Peyer's patch (tissue), 4 donors: Measurements from ENCODE around the gene PSMD1. TPM values are rescaled to one million over a fixed set of nuclear protein-coding genes. Genes with fewer than 3 reads are reported as not detected.

Source experiments
- DNase-seq, 3 donors: peaks; one replicate each; pipeline ENCODE4 v3.0.0-alpha.2; 2017 to 2019
- H3K27ac ChIP-seq, 4 donors: fragments of 200-600 bp; sonication (generic); one replicate each; pipeline ENCODE4 v1.5.1; 2016 to 2019
- H3K27me3 ChIP-seq, 2 donors: fragments of 200-600 bp; sonication (generic); one replicate each; pipeline ENCODE4 v1.5.1; 2019
- H3K36me3 ChIP-seq, 3 donors: fragments of 200-600 bp; sonication (generic); one replicate each; pipeline ENCODE4 v1.5.1; 2016 to 2019
- H3K4me1 ChIP-seq, 4 donors: fragments of 200-600 bp; sonication (generic); one replicate each; pipeline ENCODE4 v1.5.1; 2016 to 2019
- H3K4me3 ChIP-seq, 4 donors: fragments of 200-600 bp; sonication (generic); 1 replicate in 3 of 4; 2 replicates in 1 of 4; pipeline ENCODE4 v1.5.1; 2016 to 2019; ENCODE audit warnings: mild to moderate bottlenecking in 1 of 4
- H3K9me3 ChIP-seq, 4 donors: fragments of 200-600 bp; sonication (generic); one replicate each; pipeline ENCODE4 v1.5.1; 2016 to 2019; ENCODE audit warnings: mild to moderate bottlenecking in 1 of 4
- CTCF ChIP-seq, 6 experiments: fragments of 450-650 bp in 4 of 6; fragments of 200-600 bp in 2 of 6; sonication (generic) in 1 of 6; IDR thresholded peaks; one replicate each; pipeline ENCODE4 v1.5.1; 2017 to 2019; ENCODE audit warnings: antibody characterized with exemption in 6 of 6, mild to moderate bottlenecking in 3 of 6, moderate library complexity in 1 of 6
- POLR2A ChIP-seq, 2 donors: fragments of 450-650 bp; IDR thresholded peaks; one replicate each; pipeline ENCODE4 v1.5.1; 2017; ENCODE audit warnings: antibody characterized with exemption in 2 of 2, mild to moderate bottlenecking in 2 of 2, moderate library complexity in 2 of 2
- total RNA-seq, 4 donors: library from RNA; depleted of rRNA; stranded (reverse); fragments of >200 nt; gene quantifications; one replicate each; pipeline ENCODE4 v1.1.0, GENCODE V29; 2016

The PSMD1 gene
- total RNA-seq, 4 donors from 2014 or later, result 89.1 to 116 (median 111) TPM

DNA sequence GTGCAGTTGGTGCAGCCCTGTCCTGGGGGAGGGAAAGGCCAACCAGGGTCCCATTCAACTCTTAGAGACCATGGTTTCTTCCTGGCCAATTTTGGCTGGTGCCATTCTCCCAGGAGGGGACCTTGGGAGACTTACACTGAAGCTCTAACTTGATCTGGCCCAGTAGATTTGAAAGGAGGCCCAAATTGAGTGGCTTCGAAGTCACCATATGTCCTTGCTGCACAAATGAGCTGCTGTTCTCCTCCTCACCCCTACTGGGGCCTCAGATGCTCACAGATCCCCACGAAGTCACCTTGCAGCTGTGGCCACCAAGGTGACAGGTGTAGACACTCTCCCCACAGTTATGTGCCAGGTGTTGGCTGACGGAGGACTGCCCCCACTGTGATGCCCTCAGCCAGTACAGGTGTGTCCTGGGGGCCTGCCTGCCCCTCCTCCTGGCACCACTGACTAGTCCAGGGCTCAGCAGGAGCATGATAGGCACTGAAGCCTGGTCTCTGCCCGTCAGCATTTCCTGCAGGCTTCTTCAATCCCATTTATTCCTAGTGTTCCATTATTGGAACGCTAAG lies 24.0 kb upstream of the PSMD1 start:
- Histone ChIP-seq H3K36me3 (no peaks in the 10 kb centered on the region), H3K9me3 (no peaks in the 10 kb centered on the region), H3K27me3 (peaks cover 0 to 4% of the 10 kb centered on the region in 2 donors), H3K4me1 (peaks cover 0 to 3% (median 0%) of the 10 kb centered on the region in 4 donors), H3K27ac (no peak overlapping the region), H3K4me3 (no peak overlapping the region)
- DNase-seq, result no peak
- TF ChIP-seq POLR2A (IDR thresholded peaks at IDR 0.05), result no peak
- TF ChIP-seq CTCF (IDR thresholded peaks at IDR 0.05), result no peak

DNA sequence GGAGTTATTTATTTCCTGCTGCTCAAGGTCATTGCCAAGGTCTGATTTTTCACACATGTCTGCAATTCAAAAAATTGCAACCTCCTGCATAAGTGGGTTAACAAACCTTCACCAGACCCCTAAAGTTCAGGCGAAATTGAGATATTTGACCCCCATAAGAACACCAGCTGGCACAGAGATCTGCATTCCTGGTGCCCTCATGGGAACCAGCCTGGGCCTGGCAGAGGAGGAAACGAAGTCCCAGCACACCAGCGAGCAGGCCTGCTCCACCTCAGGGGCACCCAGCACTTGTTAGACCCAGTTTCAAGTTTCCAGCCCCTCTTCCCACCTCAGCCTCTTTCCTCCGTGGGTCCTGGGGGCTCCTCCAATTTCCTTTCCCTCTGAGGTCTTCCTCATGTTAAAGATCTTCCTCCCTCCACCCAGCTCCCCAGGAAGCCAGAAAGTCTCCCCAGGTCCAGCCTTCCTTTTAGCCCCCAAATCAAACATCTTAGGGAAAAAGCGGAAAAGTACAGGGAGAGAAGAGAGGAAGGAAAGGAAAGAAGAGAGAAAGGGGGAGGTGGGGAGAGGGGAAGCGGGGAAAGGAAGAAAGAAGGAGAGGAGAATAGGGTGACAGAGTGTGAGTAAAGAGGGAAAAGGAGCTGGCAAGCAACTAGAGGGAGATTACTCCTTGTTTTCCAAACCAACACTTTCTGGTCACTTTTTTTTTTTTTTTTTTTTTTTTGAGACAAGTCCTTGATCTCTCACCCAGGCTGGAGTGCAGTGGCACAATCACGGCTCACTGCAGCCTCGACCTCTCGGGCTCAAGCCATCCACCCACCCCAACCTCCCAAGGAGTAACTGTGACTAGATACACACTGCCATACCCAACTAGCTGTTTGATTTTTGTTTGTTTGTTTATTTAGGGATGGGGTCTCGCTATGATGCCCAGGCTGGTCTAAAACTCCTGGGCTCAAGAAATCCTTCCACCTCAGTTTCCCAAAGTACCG lies 23.2 kb upstream of the PSMD1 start:
- Histone ChIP-seq H3K27me3 (peaks cover 0 to 4% of the 10 kb centered on the region in 2 donors), H3K4me3 (no peak overlapping the region), H3K36me3 (no peaks in the 10 kb centered on the region), H3K4me1 (peaks cover 0 to 3% (median 0%) of the 10 kb centered on the region in 4 donors), H3K9me3 (no peaks in the 10 kb centered on the region), H3K27ac (peak overlapping the region in 1 of 4 donors; percentile 30)
- TF ChIP-seq CTCF (IDR thresholded peaks at IDR 0.05) (no peak), POLR2A (IDR thresholded peaks at IDR 0.05) (no peak)
- DNase-seq, result no peak

GRCh38 chr2:231034291-231034882 lies 22.3 kb upstream of the PSMD1 start:
- H3K9me3 ChIP-seq, result no peaks in the 10 kb centered on the region
- H3K27ac ChIP-seq, result no peak overlapping the region
- DNase-seq, result no peak
- H3K4me3 ChIP-seq, result no peak overlapping the region
- H3K4me1 ChIP-seq, result peaks cover 0 to 12% (median 0%) of the 10 kb centered on the region in 4 donors
- no peaks in the 10 kb centered on the region for H3K36me3 ChIP-seq
- TF ChIP-seq CTCF (IDR thresholded peaks at IDR 0.05) (no peak), POLR2A (IDR thresholded peaks at IDR 0.05) (no peak)
- H3K27me3 ChIP-seq, result peaks cover 0 to 4% of the 10 kb centered on the region in 2 donors

DNA sequence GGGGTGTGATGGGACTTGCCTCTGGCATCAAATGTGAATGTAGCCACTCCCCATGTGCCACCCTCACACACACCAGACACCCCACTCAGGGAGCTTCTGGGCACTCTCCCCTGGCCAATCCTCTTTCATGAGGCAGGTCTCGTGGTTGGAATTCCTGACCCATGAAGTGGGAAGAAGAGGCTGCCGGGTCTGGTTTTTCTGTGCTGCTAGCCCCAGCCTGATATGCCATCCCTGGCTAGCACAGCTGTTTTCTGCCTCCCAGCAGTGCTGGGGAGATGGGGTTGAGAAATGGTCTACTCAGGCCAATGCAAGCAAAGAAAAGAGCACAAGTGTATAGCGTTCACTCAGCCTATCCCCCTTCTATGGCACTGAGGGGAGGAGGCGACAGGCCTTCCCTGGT lies 20.5 kb upstream of the PSMD1 start:
- H3K4me3 ChIP-seq, result no peak overlapping the region
- no peak for TF ChIP-seq POLR2A (IDR thresholded peaks at IDR 0.05)
- no peak for TF ChIP-seq CTCF (IDR thresholded peaks at IDR 0.05)
- H3K27me3 ChIP-seq, result peaks cover 0 to 4% of the 10 kb centered on the region in 2 donors
- peaks cover 0 to 15% (median 0%) of the 10 kb centered on the region in 4 donors for H3K4me1 ChIP-seq
- DNase-seq, result no peak
- H3K9me3 ChIP-seq, result no peaks in the 10 kb centered on the region
- H3K27ac ChIP-seq, result no peak overlapping the region
- H3K36me3 ChIP-seq, result no peaks in the 10 kb centered on the region

DNA sequence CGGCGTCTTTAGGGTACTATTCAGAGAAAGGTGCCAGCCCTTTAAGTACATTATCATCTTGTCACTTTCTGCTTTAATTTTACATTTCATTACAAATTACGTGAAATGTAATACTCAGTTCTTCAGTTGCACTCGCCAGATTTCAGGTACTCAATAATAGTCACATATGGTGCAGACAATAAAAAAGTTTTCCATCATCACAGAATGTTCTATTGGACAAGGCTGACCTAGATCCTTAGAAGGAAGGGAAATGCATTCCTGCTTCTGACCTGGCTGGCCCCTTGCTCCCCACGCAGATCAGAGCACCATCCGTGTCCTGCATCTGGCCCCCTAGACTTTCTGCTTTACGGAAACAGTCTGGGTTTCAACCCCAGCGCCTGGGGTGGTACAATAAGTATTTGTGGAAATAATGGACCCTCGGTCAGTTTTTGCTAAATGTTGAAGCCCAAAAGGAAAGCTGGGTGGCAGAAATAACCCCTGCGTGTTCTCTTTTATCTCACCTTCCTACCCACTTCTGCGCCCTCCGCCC lies 20.0 kb upstream of the PSMD1 start:
- Histone ChIP-seq H3K4me3 (peak overlapping the region in 2 of 4 donors; percentile 52 to 71), H3K9me3 (no peaks in the 10 kb centered on the region), H3K4me1 (peaks cover 0 to 15% (median 0%) of the 10 kb centered on the region in 4 donors), H3K27me3 (peaks cover 0 to 4% of the 10 kb centered on the region in 2 donors), H3K36me3 (no peaks in the 10 kb centered on the region), H3K27ac (no peak overlapping the region)
- no peak for DNase-seq
- no peak for TF ChIP-seq POLR2A (IDR thresholded peaks at IDR 0.05)
- TF ChIP-seq CTCF (IDR thresholded peaks at IDR 0.05), result no peak
